PC-3 (cell line): ENCODE measurements around the gene GNPDA1.

Experiments
- EZH2 ChIP-seq: fragments of 300-600 bp; sonication (generic); IDR thresholded peaks from one replicate; pipeline ENCODE4 v1.6.1; 2017; ENCODE audit warnings: antibody characterized with exemption, mild to moderate bottlenecking, low read length; ENCODE audit not compliant: unreplicated experiment
- EZH2phosphoT487 ChIP-seq: fragments of 300-600 bp; sonication (generic); IDR thresholded peaks from 2 replicates; pipeline ENCODE4 v1.6.1; 2018; ENCODE audit warnings: mild to moderate bottlenecking, antibody characterized with exemption, low read length, borderline replicate concordance
- TF ChIP-seq, protein P1 (sequence below): fragments of 300-600 bp; sonication (generic); conservative IDR thresholded peaks from 2 replicates; pipeline ENCODE4 v1.5.1; 2017; ENCODE audit warnings: antibody characterized with exemption, low read depth, mild to moderate bottlenecking, low read length

DNA sequence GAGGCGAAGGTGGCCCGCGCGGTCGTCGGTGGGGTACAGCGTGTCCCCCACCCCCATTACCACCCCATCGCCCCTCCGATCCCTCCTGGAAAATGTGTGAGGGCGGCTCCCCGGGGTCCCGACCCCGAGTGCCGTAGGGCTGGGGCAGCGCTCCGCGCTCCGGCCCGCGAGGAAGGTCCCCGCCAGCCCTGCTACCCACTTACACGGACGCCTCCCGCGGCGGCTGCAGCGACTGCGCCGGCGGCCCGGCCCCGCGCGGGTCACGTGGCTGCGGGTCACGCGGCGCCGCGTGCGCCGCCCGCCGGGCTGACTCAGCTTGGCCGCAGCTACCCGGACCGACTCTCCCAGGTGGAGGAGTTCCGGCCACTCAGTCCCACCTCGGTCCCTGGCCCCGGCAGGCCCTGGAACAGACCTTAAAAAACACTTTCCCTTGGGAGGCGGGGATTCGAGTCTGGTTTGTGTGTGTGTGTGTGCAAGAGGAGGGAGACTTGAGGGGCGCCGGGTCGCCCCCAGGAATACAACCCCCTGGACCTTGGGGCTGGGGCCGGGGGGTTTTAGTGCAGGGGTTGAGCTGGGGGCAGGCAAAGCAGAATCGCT lies at the start of gene GNPDA1:
- TF ChIP-seq, protein P1, sequence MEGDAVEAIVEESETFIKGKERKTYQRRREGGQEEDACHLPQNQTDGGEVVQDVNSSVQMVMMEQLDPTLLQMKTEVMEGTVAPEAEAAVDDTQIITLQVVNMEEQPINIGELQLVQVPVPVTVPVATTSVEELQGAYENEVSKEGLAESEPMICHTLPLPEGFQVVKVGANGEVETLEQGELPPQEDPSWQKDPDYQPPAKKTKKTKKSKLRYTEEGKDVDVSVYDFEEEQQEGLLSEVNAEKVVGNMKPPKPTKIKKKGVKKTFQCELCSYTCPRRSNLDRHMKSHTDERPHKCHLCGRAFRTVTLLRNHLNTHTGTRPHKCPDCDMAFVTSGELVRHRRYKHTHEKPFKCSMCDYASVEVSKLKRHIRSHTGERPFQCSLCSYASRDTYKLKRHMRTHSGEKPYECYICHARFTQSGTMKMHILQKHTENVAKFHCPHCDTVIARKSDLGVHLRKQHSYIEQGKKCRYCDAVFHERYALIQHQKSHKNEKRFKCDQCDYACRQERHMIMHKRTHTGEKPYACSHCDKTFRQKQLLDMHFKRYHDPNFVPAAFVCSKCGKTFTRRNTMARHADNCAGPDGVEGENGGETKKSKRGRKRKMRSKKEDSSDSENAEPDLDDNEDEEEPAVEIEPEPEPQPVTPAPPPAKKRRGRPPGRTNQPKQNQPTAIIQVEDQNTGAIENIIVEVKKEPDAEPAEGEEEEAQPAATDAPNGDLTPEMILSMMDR, result no peak
- TF ChIP-seq EZH2 (no peak), EZH2phosphoT487 (no peak)
